ENCODE results near the gene RRN3. TPM values are rescaled to one million over a fixed set of nuclear protein-coding genes. Genes with fewer than 3 reads are reported as not detected.
A peak's percentile ranks its signal among the peaks of the same experiment; 100 is the strongest.
"Not testable (repeated sequence)": the region's sequence is repeated elsewhere in the genome, so short reads cannot be mapped to it uniquely, and the experiment has no call there.

Gene RRN3
- total RNA-seq, 1 experiment from 2014 or later = 29.9 TPM

DNA sequence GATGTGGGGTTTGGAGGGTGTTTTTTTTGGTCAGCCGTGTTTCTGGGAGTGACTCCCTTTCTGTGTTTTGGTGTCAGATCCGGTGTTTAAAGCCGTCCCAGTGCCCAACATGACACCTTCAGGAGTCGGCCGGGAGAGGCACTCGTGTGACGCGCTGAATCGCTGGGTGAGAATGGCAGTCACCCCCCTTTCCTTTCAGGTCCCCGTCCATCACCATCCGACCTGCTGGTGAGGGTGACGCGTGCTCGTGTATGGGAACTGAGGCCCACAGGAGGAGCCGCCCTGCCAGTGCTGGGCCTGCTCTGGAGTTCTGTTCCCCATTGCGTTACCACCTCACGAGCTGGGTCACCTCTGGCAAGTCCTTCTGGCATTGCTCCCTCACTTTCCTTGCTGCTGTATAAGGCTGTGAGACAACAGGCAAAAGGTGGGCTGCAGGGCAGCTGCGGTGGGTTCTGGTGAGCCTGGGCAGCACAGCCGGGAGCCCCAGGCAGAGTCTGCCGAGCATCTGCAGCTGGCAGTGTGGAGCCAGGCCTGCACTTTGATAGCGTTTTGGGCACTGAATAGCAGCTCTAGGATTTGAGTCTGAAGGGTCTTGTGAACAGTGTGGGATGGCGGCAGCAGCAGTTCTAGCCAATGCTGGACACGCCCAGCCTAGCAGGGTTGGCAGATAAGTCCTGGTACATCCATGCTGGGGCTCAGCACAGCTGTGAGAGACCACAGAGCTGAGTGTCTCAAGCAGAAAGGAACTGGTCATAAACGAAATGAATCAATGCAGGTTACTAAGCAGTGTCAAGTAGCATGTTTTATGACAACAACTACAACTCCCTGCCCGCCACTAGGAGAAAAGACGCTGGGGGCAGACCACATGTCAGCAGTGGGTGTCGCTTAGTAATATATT is 65.0 kb downstream of the RRN3 start:
- not testable (repeated sequence) for H3K27ac ChIP-seq (ENCODE audit: low read length)

DNA sequence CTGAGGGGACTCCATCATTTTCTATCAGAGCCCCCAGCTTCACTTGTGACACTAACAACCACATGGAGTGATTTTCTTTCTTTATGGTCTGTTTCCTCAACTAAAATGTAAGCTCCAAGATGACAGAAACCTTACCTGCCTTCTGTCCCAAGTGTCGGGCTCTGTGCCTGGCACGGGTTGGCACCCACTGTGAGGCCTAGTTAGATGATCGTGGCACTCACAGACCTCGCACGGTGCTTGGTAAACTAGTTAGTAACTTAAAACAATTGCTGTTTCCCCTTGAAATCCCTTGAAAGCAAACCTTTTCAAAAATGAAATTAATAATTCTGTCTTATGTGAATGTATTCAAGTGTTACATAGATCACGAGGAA is 65.7 kb downstream of the RRN3 start:
- H3K27ac ChIP-seq (ENCODE audit: low read length); H3K9me3 ChIP-seq (ENCODE audit: low read length); intact Hi-C loops (cut with micrococcal nuclease); H3F3A ChIP-seq (ENCODE audit: low read length, unreplicated experiment); H3K4me1 ChIP-seq (ENCODE audit: insufficient read depth, low read length); H3K4me3 ChIP-seq (ENCODE audit: low read length); H2AFZ ChIP-seq (ENCODE audit: low read length); H3K9me2 ChIP-seq (replicated peaks; ENCODE audit: low read length); BruUV-seq (replicated peaks); CTCF ChIA-PET; H3K9ac ChIP-seq (ENCODE audit: low read length); ATAC-seq; H3K79me2 ChIP-seq (ENCODE audit: low read length); DNase-seq; H4K20me1 ChIP-seq (ENCODE audit: low read length); H3K4me2 ChIP-seq (ENCODE audit: low read length); H3K27me3 ChIP-seq (ENCODE audit: low read length); POLR2A ChIA-PET (ENCODE audit: unreplicated experiment): not testable (repeated sequence)
- peaks cover 17% of the 10 kb centered on the region; the same call in 1 of the 2 replicates for H3K36me3 ChIP-seq (ENCODE audit: low read depth, low read length)

More for the DNA sequence above, 65.0 kb downstream of the RRN3 start:
- H3K9ac ChIP-seq (ENCODE audit: low read length); H3K27me3 ChIP-seq (ENCODE audit: low read length); BruUV-seq (replicated peaks); H3F3A ChIP-seq (ENCODE audit: low read length, unreplicated experiment); H3K4me3 ChIP-seq (ENCODE audit: low read length); CTCF ChIA-PET; H3K4me1 ChIP-seq (ENCODE audit: insufficient read depth, low read length); POLR2A ChIA-PET (ENCODE audit: unreplicated experiment); H4K20me1 ChIP-seq (ENCODE audit: low read length); H3K9me2 ChIP-seq (replicated peaks; ENCODE audit: low read length); intact Hi-C loops (cut with micrococcal nuclease); H3K4me2 ChIP-seq (ENCODE audit: low read length); DNase-seq; H3K9me3 ChIP-seq (ENCODE audit: low read length); H2AFZ ChIP-seq (ENCODE audit: low read length); H3K79me2 ChIP-seq (ENCODE audit: low read length): not testable (repeated sequence)
- ATAC-seq = peak; percentile 39
- peaks cover 22% of the 10 kb centered on the region for H3K36me3 ChIP-seq (ENCODE audit: low read depth, low read length)

DNA sequence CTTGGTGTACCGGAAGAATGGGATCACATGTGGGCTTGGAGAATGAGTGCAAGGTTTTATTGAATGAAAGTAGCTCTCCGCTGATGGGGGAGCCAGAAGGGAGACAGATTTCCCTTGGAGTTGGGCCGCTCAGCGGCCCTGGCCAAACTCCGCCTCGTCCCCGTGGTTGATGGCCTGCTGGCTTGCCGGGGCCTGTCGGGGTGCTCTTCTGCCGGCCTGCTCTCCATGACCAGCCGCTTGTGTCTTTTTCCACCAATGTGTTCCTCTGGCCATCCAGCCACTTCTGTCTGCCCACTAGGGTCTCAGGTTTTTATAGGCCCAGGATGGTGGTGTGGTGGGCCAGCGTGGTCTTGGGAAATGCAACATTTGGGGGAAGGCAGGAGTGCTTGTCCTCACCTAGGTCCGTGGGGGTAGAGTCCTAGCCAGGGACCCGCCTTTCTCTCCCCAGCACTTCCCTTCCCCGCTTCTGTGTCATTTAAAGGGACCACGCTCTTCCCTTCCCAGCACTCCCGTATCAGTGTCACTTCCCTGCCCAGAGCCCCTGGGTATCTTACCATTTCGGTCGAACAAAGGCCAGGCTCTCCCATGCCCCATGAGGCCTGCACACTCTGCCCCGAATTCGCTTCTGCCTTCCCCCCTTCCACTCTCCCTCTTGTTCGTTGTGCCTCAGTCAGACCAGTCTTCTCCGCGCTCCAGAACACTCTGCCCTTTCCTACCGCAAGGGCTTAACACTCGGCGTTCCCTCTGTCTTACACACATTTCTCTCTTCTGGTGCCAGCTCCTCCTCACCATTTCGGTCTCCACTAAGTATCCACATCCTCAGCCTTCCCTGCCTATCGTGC is 66.3 kb downstream of the RRN3 start:
- H3K79me2 ChIP-seq (ENCODE audit: low read length); ATAC-seq; H3K27me3 ChIP-seq (ENCODE audit: low read length); BruUV-seq (replicated peaks); H3K27ac ChIP-seq (ENCODE audit: low read length); DNase-seq; H3K4me2 ChIP-seq (ENCODE audit: low read length); CTCF ChIA-PET; H3K4me3 ChIP-seq (ENCODE audit: low read length); H4K20me1 ChIP-seq (ENCODE audit: low read length); intact Hi-C loops (cut with micrococcal nuclease); H3F3A ChIP-seq (ENCODE audit: low read length, unreplicated experiment); H3K9me2 ChIP-seq (replicated peaks; ENCODE audit: low read length); H3K9me3 ChIP-seq (ENCODE audit: low read length); POLR2A ChIA-PET (ENCODE audit: unreplicated experiment); H2AFZ ChIP-seq (ENCODE audit: low read length); H3K4me1 ChIP-seq (ENCODE audit: insufficient read depth, low read length); H3K9ac ChIP-seq (ENCODE audit: low read length): not testable (repeated sequence)
- peaks cover 16% of the 10 kb centered on the region for H3K36me3 ChIP-seq (ENCODE audit: low read depth, low read length)

DNA sequence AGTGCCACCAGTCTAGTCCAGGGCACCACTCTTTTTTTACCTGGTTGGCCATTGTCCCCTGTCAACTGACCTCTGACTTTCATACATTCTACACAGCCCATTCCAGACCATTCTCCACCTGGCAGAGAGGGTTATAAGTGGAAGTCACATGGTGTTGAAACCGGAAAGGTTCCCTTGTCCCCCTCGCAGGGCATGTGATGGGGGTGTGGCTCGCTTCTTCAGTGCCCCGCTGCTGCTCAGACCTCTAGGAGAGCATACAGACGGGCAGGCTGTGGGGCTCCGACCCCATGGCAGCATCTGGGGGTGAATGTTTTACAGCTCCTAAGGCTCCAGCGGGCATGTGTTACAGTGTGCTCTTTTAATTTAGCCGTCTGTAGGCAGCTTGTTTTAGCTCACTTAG is 67.0 kb downstream of the RRN3 start:
- DNase-seq; H3K27ac ChIP-seq (ENCODE audit: low read length); H3F3A ChIP-seq (ENCODE audit: low read length, unreplicated experiment); H3K27me3 ChIP-seq (ENCODE audit: low read length); BruUV-seq (replicated peaks); H3K9me2 ChIP-seq (replicated peaks; ENCODE audit: low read length); H3K9me3 ChIP-seq (ENCODE audit: low read length); H3K9ac ChIP-seq (ENCODE audit: low read length); H4K20me1 ChIP-seq (ENCODE audit: low read length); H3K4me3 ChIP-seq (ENCODE audit: low read length); intact Hi-C loops (cut with micrococcal nuclease); CTCF ChIA-PET; ATAC-seq; H3K79me2 ChIP-seq (ENCODE audit: low read length); H3K4me1 ChIP-seq (ENCODE audit: insufficient read depth, low read length); H3K4me2 ChIP-seq (ENCODE audit: low read length); POLR2A ChIA-PET (ENCODE audit: unreplicated experiment); H2AFZ ChIP-seq (ENCODE audit: low read length): not testable (repeated sequence)
- H3K36me3 ChIP-seq (ENCODE audit: low read depth, low read length) = peaks cover 21% of the 10 kb centered on the region

DNA sequence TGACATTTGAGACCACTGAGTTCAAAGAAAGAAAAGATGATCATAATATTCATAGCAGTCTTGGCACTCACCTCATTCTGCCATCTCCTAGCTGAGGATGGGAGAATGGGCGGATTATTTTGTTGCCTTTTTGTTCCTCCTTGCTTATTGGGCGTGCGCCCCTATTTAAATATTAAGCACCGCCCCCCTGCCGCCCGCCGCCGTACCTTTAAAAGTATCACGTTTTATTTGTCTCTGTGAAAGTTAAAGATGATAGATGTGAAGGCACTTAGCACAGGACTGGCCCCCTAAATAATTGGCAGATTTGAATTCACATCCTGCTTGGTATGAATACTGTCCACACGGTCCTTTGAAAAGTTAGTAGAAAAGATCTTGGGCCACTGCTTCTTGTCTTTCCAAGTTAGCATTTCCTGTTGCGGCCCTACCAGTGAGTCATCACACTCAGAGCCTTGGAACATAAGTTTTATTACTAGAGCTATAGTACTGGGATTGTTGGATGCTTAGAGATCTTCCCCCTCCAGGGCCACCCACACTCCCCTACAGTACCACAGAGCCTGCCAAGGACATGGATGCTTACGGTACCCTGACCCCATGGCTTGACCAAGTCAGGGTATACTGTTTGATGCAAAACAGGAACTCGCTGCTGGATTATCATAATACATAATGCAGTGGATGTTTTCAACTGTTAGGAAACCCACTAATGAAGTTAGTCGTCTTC is 68.7 kb downstream of the RRN3 start:
- H3K27ac ChIP-seq (ENCODE audit: low read length); H3K27me3 ChIP-seq (ENCODE audit: low read length); BruUV-seq (replicated peaks); CTCF ChIA-PET; H3K79me2 ChIP-seq (ENCODE audit: low read length); H2AFZ ChIP-seq (ENCODE audit: low read length); POLR2A ChIA-PET (ENCODE audit: unreplicated experiment); H3K9me2 ChIP-seq (replicated peaks; ENCODE audit: low read length); H3K4me1 ChIP-seq (ENCODE audit: insufficient read depth, low read length); H3K9me3 ChIP-seq (ENCODE audit: low read length); H3K4me2 ChIP-seq (ENCODE audit: low read length); H4K20me1 ChIP-seq (ENCODE audit: low read length); H3K4me3 ChIP-seq (ENCODE audit: low read length); intact Hi-C loops (cut with micrococcal nuclease); H3K9ac ChIP-seq (ENCODE audit: low read length); H3F3A ChIP-seq (ENCODE audit: low read length, unreplicated experiment): not testable (repeated sequence)
- peaks cover 16% of the 10 kb centered on the region for H3K36me3 ChIP-seq (ENCODE audit: low read depth, low read length)
- peak; percentile 78 for ATAC-seq
- DNase-seq = peak; percentile 17

DNA sequence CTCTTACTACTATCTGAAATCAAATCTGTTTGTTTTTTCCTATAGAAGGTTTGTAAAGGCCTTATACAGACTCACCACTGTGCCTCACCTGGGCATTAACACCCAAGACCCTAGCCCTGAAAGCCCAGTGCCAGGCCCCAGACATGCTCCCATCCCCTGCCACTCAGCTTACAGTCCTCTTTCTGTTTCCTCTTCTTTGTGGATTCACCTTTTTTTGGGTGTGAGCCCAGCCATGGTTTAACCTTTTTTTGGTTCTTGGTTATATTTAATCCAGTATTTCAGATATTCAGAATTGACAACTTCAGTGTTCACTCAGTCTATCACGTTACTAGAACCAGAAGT is 69.2 kb downstream of the RRN3 start:
- H3K27ac ChIP-seq (ENCODE audit: low read length); BruUV-seq (replicated peaks); H4K20me1 ChIP-seq (ENCODE audit: low read length); CTCF ChIA-PET; H2AFZ ChIP-seq (ENCODE audit: low read length); H3F3A ChIP-seq (ENCODE audit: low read length, unreplicated experiment); DNase-seq; H3K9me3 ChIP-seq (ENCODE audit: low read length); POLR2A ChIA-PET (ENCODE audit: unreplicated experiment); H3K9ac ChIP-seq (ENCODE audit: low read length); H3K4me3 ChIP-seq (ENCODE audit: low read length); ATAC-seq; intact Hi-C loops (cut with micrococcal nuclease); H3K9me2 ChIP-seq (replicated peaks; ENCODE audit: low read length); H3K79me2 ChIP-seq (ENCODE audit: low read length); H3K4me1 ChIP-seq (ENCODE audit: insufficient read depth, low read length); H3K4me2 ChIP-seq (ENCODE audit: low read length); H3K27me3 ChIP-seq (ENCODE audit: low read length): not testable (repeated sequence)
- H3K36me3 ChIP-seq (ENCODE audit: low read depth, low read length) = peaks cover 16% of the 10 kb centered on the region

All from PC-3 (cell line).